Uterus (tissue), 4 donors: Measurements from ENCODE around the gene LBHD1. TPM values are rescaled to one million over a fixed set of nuclear protein-coding genes. Genes with fewer than 3 reads are reported as not detected.
"Not testable (repeated sequence)": the region's sequence is repeated elsewhere in the genome, so short reads cannot be mapped to it uniquely, and the experiment has no call there.

Experiments
- DNase-seq, 2 donors: peaks; one replicate each; pipeline ENCODE4 v3.0.0-alpha.2; 2019 to 2020
- H3K27ac ChIP-seq, 2 donors: fragments of 200-600 bp; sonication (generic); 1 replicate in 1 of 2; 2 replicates in 1 of 2; pipeline ENCODE4 v1.5.1; 2016 to 2018
- H3K27me3 ChIP-seq, 2 donors: fragments of 200-600 bp; sonication (generic); one replicate each; pipeline ENCODE4 v1.5.1; 2018 to 2019; ENCODE audit warnings: control low read depth in 1 of 2
- H3K36me3 ChIP-seq, 2 donors: fragments of 200-600 bp; sonication (generic); one replicate each; pipeline ENCODE4 v1.5.1; 2019; ENCODE audit warnings: control low read depth in 1 of 2
- H3K4me1 ChIP-seq, 2 donors: fragments of 200-600 bp; sonication (generic); one replicate each; pipeline ENCODE4 v1.5.1; 2018 to 2019; ENCODE audit warnings: control low read depth in 1 of 2
- H3K4me3 ChIP-seq, 2 donors: fragments of 200-600 bp; sonication (generic); 1 replicate in 1 of 2; 2 replicates in 1 of 2; pipeline ENCODE4 v1.5.1; 2018 to 2019; ENCODE audit warnings: mild to moderate bottlenecking in 1 of 2
- H3K9me3 ChIP-seq, 2 donors: fragments of 200-600 bp; sonication (generic); one replicate each; pipeline ENCODE4 v1.5.1; 2019; ENCODE audit warnings: control low read depth in 1 of 2
- POLR2A ChIP-seq, 2 donors: fragments of 450-650 bp; IDR thresholded peaks; one replicate each; pipeline ENCODE4 v1.6.1; 2016; ENCODE audit warnings: antibody characterized with exemption in 2 of 2, mild to moderate bottlenecking in 1 of 2, moderate library complexity in 1 of 2
- intact Hi-C: fragments of 100-400 bp; cut with DNase I; formaldehyde crosslinking; loops from one replicate; pipeline ENCODE4 v1.15.1; 2023; ENCODE audit warnings: low total_unique reads
- total RNA-seq, 4 donors: library from RNA; depleted of rRNA in 3 of 4; stranded (reverse); fragments of >200 nt in 3 of 4; gene quantifications; one replicate each; pipeline versions ENCODE4 v1.1.0 to v1.2.4, GENCODE V29; 2014 to 2023
- TF ChIP-seq, protein P1 (sequence below), 4 experiments: fragments of 200-600 bp in 2 of 4; fragments of 450-650 bp in 2 of 4; sonication (generic) in 2 of 4; IDR thresholded peaks; one replicate each; pipeline ENCODE4 v1.5.1; 2016 to 2019; ENCODE audit warnings: antibody characterized with exemption in 4 of 4, mild to moderate bottlenecking in 2 of 4, moderate library complexity in 1 of 4
- donor health status: DM: yes; HTN: yes; CAD: no.

LBHD1 gene
- total RNA-seq, 4 donors from 2014 or later = 3.5 to 18.2 (median 6.9) TPM; not detected in 1

DNA sequence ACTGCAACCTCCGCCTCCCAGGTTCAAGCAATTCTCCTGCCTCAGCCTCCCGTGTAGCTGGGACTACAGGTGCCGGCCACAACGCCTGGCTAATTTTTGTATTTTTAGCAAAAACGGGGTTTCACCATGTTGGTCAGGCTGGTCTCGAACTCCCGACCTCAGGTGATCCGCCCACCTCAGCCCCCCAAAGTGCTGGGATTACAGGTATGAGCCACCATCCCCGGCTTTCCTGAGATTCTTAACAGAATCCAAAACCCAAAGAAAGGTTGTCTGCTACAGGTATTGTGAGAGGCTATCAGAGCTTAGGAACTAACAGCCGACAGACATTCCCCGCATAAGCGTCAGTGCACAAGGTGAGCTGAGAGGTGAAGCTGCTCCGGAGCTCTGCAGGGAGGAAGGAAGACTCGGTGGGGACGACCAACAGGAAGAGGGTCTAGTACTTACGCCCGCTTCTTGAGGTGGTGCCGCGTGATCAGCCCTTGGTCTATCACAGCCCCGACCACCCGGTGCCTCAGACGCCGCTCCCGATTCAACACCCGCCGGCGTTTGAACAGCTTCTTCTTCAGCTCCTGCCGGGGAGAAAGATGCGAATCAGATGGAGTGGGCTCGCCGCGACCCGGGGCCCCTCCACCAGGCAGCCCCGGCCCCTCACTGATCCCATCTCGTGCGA lies 7.5 kb downstream of the LBHD1 start:
- peak in 1 of 2 donors; percentile 38 for DNase-seq
- Histone ChIP-seq H3K4me1 (peaks cover 9 to 12% of the 10 kb centered on the region in 2 donors), H3K36me3 (no peaks in the 10 kb centered on the region), H3K27ac (peak overlapping the region; percentile 88 to 89), H3K9me3 (no peaks in the 10 kb centered on the region), H3K4me3 (peak overlapping the region; percentile 75 to 92), H3K27me3 (no peaks in the 10 kb centered on the region)
- intact Hi-C loops = no loop called here
- TF ChIP-seq POLR2A (IDR thresholded peaks at IDR 0.05) = no peak
- TF ChIP-seq, protein P1, sequence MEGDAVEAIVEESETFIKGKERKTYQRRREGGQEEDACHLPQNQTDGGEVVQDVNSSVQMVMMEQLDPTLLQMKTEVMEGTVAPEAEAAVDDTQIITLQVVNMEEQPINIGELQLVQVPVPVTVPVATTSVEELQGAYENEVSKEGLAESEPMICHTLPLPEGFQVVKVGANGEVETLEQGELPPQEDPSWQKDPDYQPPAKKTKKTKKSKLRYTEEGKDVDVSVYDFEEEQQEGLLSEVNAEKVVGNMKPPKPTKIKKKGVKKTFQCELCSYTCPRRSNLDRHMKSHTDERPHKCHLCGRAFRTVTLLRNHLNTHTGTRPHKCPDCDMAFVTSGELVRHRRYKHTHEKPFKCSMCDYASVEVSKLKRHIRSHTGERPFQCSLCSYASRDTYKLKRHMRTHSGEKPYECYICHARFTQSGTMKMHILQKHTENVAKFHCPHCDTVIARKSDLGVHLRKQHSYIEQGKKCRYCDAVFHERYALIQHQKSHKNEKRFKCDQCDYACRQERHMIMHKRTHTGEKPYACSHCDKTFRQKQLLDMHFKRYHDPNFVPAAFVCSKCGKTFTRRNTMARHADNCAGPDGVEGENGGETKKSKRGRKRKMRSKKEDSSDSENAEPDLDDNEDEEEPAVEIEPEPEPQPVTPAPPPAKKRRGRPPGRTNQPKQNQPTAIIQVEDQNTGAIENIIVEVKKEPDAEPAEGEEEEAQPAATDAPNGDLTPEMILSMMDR (IDR thresholded peaks at IDR 0.05) = no peak

DNA sequence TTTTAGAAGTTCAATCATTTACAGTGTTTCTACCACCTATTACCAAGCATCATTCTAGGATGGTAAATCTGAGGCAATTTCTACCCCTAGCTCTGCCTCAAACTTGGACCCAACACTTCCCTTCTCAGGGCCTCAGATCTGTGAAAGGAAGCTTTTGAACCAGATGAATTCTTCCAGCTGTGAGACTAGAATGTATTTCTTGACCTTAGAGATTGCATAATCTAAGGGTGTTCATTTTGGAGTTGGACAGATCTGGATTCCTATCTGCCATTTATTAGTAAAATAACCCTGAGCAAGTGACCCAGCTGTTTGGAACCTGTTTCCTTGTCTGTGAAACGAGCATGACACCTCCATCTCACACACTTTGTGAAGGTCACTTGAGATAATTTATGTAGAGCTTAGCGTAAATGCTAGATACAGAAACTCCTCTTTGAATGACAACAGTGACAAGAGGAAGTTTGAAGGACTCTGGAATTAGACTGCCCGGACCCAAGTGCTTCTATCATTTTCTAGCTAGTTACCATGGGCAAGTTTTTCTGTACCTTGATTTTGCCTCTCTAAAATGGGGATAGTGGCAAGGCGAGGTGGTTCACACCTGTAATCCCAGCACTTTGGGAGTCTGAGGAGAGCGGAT lies 15.2 kb downstream of the LBHD1 start:
- TF ChIP-seq, protein P1 (IDR thresholded peaks at IDR 0.05) = no peak
- TF ChIP-seq POLR2A (IDR thresholded peaks at IDR 0.05) = no peak
- H3K4me1 ChIP-seq = no peaks in the 10 kb centered on the region
- no peak for DNase-seq
- H3K36me3 ChIP-seq = no peaks in the 10 kb centered on the region
- H3K27me3 ChIP-seq = no peaks in the 10 kb centered on the region
- no peaks in the 10 kb centered on the region for H3K9me3 ChIP-seq
- no peak overlapping the region for H3K27ac ChIP-seq
- no peak overlapping the region for H3K4me3 ChIP-seq
- intact Hi-C loops = no loop called here

DNA sequence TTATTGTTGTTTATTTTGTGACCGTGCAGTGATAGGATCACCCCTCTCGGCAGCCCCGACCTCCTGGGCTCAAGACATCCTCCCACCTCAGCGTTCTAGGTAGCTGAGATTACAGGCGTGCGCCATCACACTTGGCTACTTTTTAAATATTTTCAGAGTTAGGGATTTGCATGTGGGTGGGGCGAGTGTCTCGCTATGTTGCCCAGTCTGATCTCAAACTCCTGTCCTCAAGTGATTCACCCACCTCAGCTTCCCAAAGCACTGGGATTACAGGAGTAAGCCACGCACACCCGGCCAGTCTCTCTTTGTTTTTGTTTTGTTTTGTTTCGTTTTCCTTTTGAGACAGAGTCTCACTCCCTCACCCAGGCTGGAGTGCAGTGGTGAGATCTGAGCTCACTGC lies 17.8 kb downstream of the LBHD1 start:
- no peak overlapping the region for H3K27ac ChIP-seq
- H3K9me3 ChIP-seq = no peaks in the 10 kb centered on the region
- no peaks in the 10 kb centered on the region for H3K4me1 ChIP-seq
- H3K36me3 ChIP-seq = no peaks in the 10 kb centered on the region
- intact Hi-C loops = no loop called here
- H3K27me3 ChIP-seq = no peaks in the 10 kb centered on the region
- TF ChIP-seq POLR2A (IDR thresholded peaks at IDR 0.05) = no peak
- TF ChIP-seq, protein P1 (IDR thresholded peaks at IDR 0.05) = no peak
- DNase-seq = no peak
- no peak overlapping the region for H3K4me3 ChIP-seq

DNA sequence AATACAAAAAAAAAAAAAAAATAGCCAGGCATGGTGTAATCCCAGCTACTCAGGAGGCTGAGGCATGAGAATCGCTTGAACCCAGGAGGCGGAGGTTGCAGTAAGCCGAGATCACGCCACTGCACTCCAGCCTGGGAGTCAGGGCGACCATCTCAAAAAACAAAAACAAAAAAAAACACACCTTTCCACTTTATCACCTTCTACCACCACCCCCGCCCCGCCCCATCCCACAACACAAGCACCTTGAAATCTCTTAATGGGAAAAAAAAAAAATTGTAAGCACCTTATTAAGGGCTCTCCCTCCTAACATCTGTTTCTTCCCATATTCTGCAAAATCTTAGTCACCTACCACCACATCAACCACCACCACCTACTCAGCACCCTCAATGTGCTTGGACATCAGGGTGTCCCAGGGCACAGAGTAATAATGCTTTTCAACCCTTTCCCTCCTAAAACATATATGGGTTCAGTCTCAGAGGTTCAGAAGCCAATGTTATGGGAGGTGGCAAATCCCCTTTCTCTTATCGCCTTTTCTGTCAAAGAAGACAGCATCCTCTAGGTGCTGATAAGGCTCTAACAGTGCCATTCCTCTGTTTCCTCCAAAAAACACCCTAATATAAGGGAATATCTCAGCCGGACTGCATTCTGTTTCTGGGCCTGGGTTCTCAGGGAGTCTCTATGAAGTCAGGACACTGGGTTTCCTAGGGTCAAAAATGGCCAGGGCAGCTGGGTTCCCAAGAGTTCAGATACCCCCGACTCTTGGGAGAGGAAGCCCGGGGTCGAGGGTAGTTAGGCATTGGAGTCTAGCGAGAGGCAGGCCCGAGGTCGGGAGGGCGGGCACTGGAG lies 19.7 kb downstream of the LBHD1 start:
- DNase-seq = no peak
- Histone ChIP-seq H3K4me3 (peak overlapping the region; percentile 74 to 93), H3K4me1 (peaks cover 0 to 1% of the 10 kb centered on the region in 2 donors), H3K9me3 (no peaks in the 10 kb centered on the region), H3K27me3 (no peaks in the 10 kb centered on the region), H3K27ac (peak overlapping the region; percentile 86 to 92), H3K36me3 (no peaks in the 10 kb centered on the region)
- intact Hi-C loops = no loop called here
- TF ChIP-seq POLR2A (IDR thresholded peaks at IDR 0.05) = no peak
- TF ChIP-seq, protein P1 (IDR thresholded peaks at IDR 0.05) = no peak

DNA sequence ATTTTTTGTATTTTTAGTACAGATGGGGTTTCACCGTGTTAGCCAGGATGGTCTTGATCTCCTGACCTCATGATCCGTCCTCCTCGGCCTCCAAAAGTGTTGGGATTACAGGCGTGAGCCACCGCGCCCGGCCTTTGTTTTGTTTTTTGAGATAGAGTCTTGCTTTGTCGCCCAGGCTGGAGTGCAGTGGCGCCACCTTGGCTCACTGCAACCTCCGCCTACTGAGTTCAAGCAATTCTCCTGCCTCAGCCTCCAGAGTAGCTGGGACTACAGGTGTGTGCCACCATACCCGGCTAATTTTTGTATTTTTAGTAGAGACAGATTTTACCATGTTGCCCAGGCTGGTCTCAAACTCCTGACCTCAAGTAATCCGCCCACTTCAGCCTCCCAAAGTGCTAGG lies 21.8 kb downstream of the LBHD1 start:
- H3K4me3 ChIP-seq, H3K36me3 ChIP-seq, H3K4me1 ChIP-seq, H3K9me3 ChIP-seq, intact Hi-C loops, H3K27me3 ChIP-seq, H3K27ac ChIP-seq, DNase-seq: not testable (repeated sequence)
